H9 (cell line): Measurements from ENCODE around the gene CCND2. TPM values are rescaled to one million over a fixed set of nuclear protein-coding genes. Genes with fewer than 3 reads are reported as not detected.

Experiments
- DNase-seq: peaks from one replicate; pipeline ENCODE4 v3.0.0-alpha.2; 2017
- H2AFZ ChIP-seq: one replicate; pipeline ENCODE4 v1.6.1; 2013; ENCODE audit warnings: mild to moderate bottlenecking, low read length, control low read depth, moderate library complexity
- H2AK5ac ChIP-seq: 2 replicates; pipeline ENCODE4 v1.6.1; 2013; ENCODE audit warnings: low read length, control low read depth, mixed read lengths; ENCODE audit not compliant: insufficient read length
- H2BK120ac ChIP-seq: one replicate; pipeline ENCODE4 v1.6.1; 2013; ENCODE audit warnings: low read depth, mild to moderate bottlenecking, low read length, control low read depth, inconsistent platforms; ENCODE audit not compliant: poor library complexity, severe bottlenecking
- H2BK12ac ChIP-seq: 2 replicates; pipeline ENCODE4 v1.6.1; 2013; ENCODE audit warnings: low read length, control low read depth, mixed read lengths, low read depth; ENCODE audit not compliant: insufficient read length
- H2BK15ac ChIP-seq: 2 replicates; pipeline ENCODE4 v1.6.1; 2013; ENCODE audit warnings: low read depth, low read length, control low read depth
- H2BK20ac ChIP-seq: one replicate; pipeline ENCODE4 v1.6.1; 2013; ENCODE audit warnings: low read depth, mild to moderate bottlenecking, low read length, control low read depth, inconsistent platforms; ENCODE audit not compliant: poor library complexity, severe bottlenecking
- H2BK5ac ChIP-seq: 2 replicates; pipeline ENCODE4 v1.6.1; 2013; ENCODE audit warnings: low read length, control low read depth, mixed read lengths; ENCODE audit not compliant: insufficient read length
- H3K14ac ChIP-seq: 2 replicates; pipeline ENCODE4 v1.6.1; 2013; ENCODE audit warnings: low read length, control low read depth; ENCODE audit not compliant: insufficient read depth
- H3K18ac ChIP-seq: 2 replicates; pipeline ENCODE4 v1.6.1; 2013; ENCODE audit warnings: low read depth, mild to moderate bottlenecking, mixed read lengths, low read length, control low read depth; ENCODE audit not compliant: insufficient read length
- H3K23ac ChIP-seq: 2 replicates; pipeline ENCODE4 v1.6.1; 2013; ENCODE audit warnings: low read length, control low read depth, mixed read lengths, low read depth; ENCODE audit not compliant: insufficient read length
- H3K23me2 ChIP-seq: 2 replicates; pipeline ENCODE4 v1.6.1; 2013; ENCODE audit warnings: low read depth, mild to moderate bottlenecking, mixed read lengths, low read length, control low read depth; ENCODE audit not compliant: insufficient read length, poor library complexity, severe bottlenecking
- H3K27ac ChIP-seq: 2 replicates; pipeline ENCODE4 v1.5.1; 2013; ENCODE audit warnings: low read length, control low read depth, mixed read lengths, low read depth; ENCODE audit not compliant: insufficient read length
- H3K27me3 ChIP-seq: 2 replicates; pipeline ENCODE4 v1.6.1; 2013; ENCODE audit warnings: low read length, control low read depth, inconsistent platforms; ENCODE audit not compliant: insufficient read depth
- H3K4ac ChIP-seq: 2 replicates; pipeline ENCODE4 v1.6.1; 2013; ENCODE audit warnings: low read depth, mild to moderate bottlenecking, control low read depth, inconsistent platforms, low read length, moderate library complexity
- H3K4me1 ChIP-seq: 2 replicates; pipeline ENCODE4 v1.6.1; 2013; ENCODE audit warnings: low read length, control low read depth, inconsistent platforms; ENCODE audit not compliant: insufficient read depth
- H3K4me2 ChIP-seq: 2 replicates; pipeline ENCODE4 v1.6.1; 2013; ENCODE audit warnings: low read length, control low read depth, mixed read lengths; ENCODE audit not compliant: insufficient read length, insufficient read depth
- H3K56ac ChIP-seq: 2 replicates; pipeline ENCODE4 v1.6.1; 2013; ENCODE audit warnings: low read depth, mild to moderate bottlenecking, mixed read lengths, low read length, control low read depth; ENCODE audit not compliant: insufficient read length
- H3K79me1 ChIP-seq: 2 replicates; pipeline ENCODE4 v1.6.1; 2013; ENCODE audit warnings: low read depth, mild to moderate bottlenecking, moderate library complexity, low read length, control low read depth, inconsistent platforms; ENCODE audit not compliant: insufficient read depth, poor library complexity, severe bottlenecking
- H3K79me2 ChIP-seq: 2 replicates; pipeline ENCODE4 v1.6.1; 2013; ENCODE audit warnings: low read length, control low read depth, inconsistent platforms; ENCODE audit not compliant: insufficient read depth
- H3K9ac ChIP-seq: 2 replicates; pipeline ENCODE4 v1.6.1; 2013; ENCODE audit warnings: low read length, control low read depth, mixed read lengths; ENCODE audit not compliant: insufficient read length; ENCODE audit errors: extremely low read depth
- H3K9me3 ChIP-seq: one replicate; pipeline ENCODE4 v1.6.1; 2013; ENCODE audit warnings: low read depth, low read length, inconsistent platforms; ENCODE audit not compliant: control insufficient read depth
- H3T11ph ChIP-seq: one replicate; pipeline ENCODE4 v1.6.1; 2013; ENCODE audit warnings: mild to moderate bottlenecking, low read length, control low read depth, inconsistent platforms
- H4K20me1 ChIP-seq: one replicate; pipeline ENCODE4 v1.6.1; 2013; ENCODE audit not compliant: control insufficient read depth, insufficient read length, insufficient read depth
- H4K5ac ChIP-seq: 2 replicates; pipeline ENCODE4 v1.6.1; 2013; ENCODE audit warnings: low read depth, mild to moderate bottlenecking, mixed read lengths, low read length, control low read depth; ENCODE audit not compliant: insufficient read length
- H4K8ac ChIP-seq: replicated peaks from 2 replicates; pipeline ENCODE4 v1.6.1; 2013; ENCODE audit warnings: low read length, control low read depth, mixed read lengths, low read depth; ENCODE audit not compliant: insufficient read length
- H4K91ac ChIP-seq: 2 replicates; pipeline ENCODE4 v1.6.1; 2013; ENCODE audit warnings: low read depth, mild to moderate bottlenecking, moderate library complexity, mixed read lengths, low read length, control low read depth; ENCODE audit not compliant: insufficient read length
- H3K27ac Mint-ChIP-seq, 3 experiments: 2 replicates in 2 of 3; 3 replicates in 1 of 3; pipeline ENCODE4 v1.8.0; 2020 to 2021; ENCODE audit warnings: mixed read lengths in 3 of 3, mild to moderate bottlenecking in 1 of 3, moderate library complexity in 1 of 3
- H3K27me3 Mint-ChIP-seq: 2 replicates; pipeline ENCODE4 v1.8.0; 2021; ENCODE audit warnings: low read depth, mild to moderate bottlenecking, moderate library complexity, mixed read lengths
- H3K36me3 Mint-ChIP-seq, 3 experiments: 2 replicates in 2 of 3; 3 replicates in 1 of 3; pipeline ENCODE4 v1.8.0; 2020 to 2021; ENCODE audit warnings: low read depth in 3 of 3, mixed read lengths in 3 of 3; ENCODE audit not compliant: insufficient read depth in 1 of 3
- H3K4me1 Mint-ChIP-seq, 2 experiments: 2 replicates each; pipeline ENCODE4 v1.8.0; 2020; ENCODE audit warnings: mixed read lengths in 2 of 2
- H3K4me3 Mint-ChIP-seq, 2 experiments: 2 replicates in 1 of 2; 3 replicates in 1 of 2; pipeline ENCODE4 v1.8.0; 2020 to 2021; ENCODE audit warnings: mild to moderate bottlenecking in 2 of 2, mixed read lengths in 2 of 2, moderate library complexity in 1 of 2
- H3K9me3 Mint-ChIP-seq, 2 experiments: 2 replicates in 1 of 2; 3 replicates in 1 of 2; pipeline ENCODE4 v1.8.0; 2020; ENCODE audit warnings: mild to moderate bottlenecking in 2 of 2, mixed read lengths in 2 of 2, moderate library complexity in 1 of 2
- WGBS: extraction: QIAGEN DNeasy Blood & Tissue Kit; methylation state at CpG from one replicate; pipeline ENCODE4 v1.1.7; 2013; ENCODE audit warnings: missing lambda C conversion rate, low lambda C conversion rate, mixed read lengths; ENCODE audit not compliant: insufficient read length; ENCODE audit errors: extremely low coverage; 5-methylcytosine and 5-hydroxymethylcytosine counted together
- total RNA-seq: library from RNA; stranded (reverse); gene quantifications from 2 replicates; pipeline ENCODE4 v1.2.1, GENCODE V29; 2021
- TF ChIP-seq, protein P1 (sequence below): fragments of 200-600 bp; sonication (generic); conservative IDR thresholded peaks from 3 replicates; pipeline ENCODE4 v1.8.0; 2021; ENCODE audit warnings: antibody characterized with exemption, mild to moderate bottlenecking

CCND2 gene
- total RNA-seq, 1 experiment from 2014 or later: 104 TPM

DNA sequence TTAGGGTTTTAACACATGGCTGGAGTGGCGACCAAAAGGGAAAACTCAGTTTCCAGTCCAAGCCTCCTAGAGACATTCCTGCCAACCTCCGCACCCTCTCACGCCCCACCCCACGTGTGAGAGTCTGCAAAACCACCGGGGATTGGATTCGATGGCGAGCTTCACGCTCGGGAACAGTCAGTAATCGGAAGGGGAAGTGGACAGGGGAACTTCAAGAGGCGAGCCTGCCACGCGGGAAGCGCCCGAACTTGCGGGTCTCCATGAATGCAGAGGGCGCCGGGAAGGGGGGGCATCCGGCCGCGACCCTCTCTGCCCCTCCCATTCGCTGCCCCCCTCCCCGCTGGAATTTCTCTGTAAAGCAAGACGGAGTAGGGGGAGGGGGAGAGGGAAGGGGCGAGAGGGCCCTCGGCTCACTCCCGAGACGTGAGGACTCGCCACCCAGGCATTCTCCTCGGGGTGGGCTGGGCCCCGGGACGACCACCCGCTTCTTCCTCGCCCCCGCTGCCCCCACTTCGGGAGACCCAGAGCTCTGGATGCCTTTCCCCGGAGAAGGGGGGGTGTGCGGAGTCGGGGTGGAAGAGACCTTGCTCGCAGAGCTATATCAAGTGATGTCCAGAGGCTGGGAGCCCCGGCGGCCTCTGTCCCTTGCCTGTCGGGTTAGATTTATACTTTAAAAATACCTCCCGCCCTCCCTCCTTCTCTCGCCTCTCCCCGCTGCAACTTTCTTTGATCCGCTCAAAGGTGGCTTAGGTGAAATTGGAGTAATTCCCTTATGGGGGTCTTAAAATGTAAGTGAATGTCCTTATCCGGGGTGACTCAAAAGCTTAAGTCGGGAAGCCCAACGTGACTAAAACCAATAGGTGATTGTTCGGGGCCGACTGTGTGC, 2.5 kb upstream of the CCND2 start:
- TF ChIP-seq, protein P1, sequence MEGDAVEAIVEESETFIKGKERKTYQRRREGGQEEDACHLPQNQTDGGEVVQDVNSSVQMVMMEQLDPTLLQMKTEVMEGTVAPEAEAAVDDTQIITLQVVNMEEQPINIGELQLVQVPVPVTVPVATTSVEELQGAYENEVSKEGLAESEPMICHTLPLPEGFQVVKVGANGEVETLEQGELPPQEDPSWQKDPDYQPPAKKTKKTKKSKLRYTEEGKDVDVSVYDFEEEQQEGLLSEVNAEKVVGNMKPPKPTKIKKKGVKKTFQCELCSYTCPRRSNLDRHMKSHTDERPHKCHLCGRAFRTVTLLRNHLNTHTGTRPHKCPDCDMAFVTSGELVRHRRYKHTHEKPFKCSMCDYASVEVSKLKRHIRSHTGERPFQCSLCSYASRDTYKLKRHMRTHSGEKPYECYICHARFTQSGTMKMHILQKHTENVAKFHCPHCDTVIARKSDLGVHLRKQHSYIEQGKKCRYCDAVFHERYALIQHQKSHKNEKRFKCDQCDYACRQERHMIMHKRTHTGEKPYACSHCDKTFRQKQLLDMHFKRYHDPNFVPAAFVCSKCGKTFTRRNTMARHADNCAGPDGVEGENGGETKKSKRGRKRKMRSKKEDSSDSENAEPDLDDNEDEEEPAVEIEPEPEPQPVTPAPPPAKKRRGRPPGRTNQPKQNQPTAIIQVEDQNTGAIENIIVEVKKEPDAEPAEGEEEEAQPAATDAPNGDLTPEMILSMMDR: no peak
- Mint-ChIP-seq H3K4me1 (peaks cover 22 to 24% of the 10 kb centered on the region in 2 experiments), H3K36me3 (peaks cover 2 to 9% (median 5%) of the 10 kb centered on the region in 3 experiments; a peak in 6 of 7 replicates), H3K9me3 (peaks cover 2 to 3% of the 10 kb centered on the region in 2 experiments; a peak in 3 of 5 replicates), H3K27ac (peak overlapping the region in 1 of 3 experiments; percentile 91; a peak in 2 of 7 replicates), H3K4me3 (peak overlapping the region; percentile 71 to 93), H3K27me3 (peaks cover 77% of the 10 kb centered on the region)
- Histone ChIP-seq H3K4me1 (peaks cover 2% of the 10 kb centered on the region; the same call in 1 of the 2 replicates), H2BK5ac (no peak overlapping the region), H4K20me1 (peaks cover 2% of the 10 kb centered on the region), H3K79me2 (peaks cover 10% of the 10 kb centered on the region; the same call in 1 of the 2 replicates), H2AFZ (no peak overlapping the region), H4K91ac (no peak overlapping the region), H3K56ac (no peak overlapping the region), H3T11ph (no peak overlapping the region), H3K4me2 (peak overlapping the region; percentile 90), H4K5ac (no peak overlapping the region), H3K4ac (no peak overlapping the region), H3K14ac (peak overlapping the region; percentile 64; the same call in 1 of the 2 replicates), H3K18ac (peak overlapping the region; percentile 11), H3K27ac (no peak overlapping the region), H2BK15ac (no peak overlapping the region), H3K23me2 (peaks cover 57% of the 10 kb centered on the region), H3K27me3 (no peaks in the 10 kb centered on the region; the same call in 1 of the 2 replicates), H3K9ac (peak overlapping the region; percentile 47), H3K23ac (no peak overlapping the region), H3K9me3 (no peaks in the 10 kb centered on the region), H2BK12ac (no peak overlapping the region), H2BK120ac (no peak overlapping the region), H4K8ac (no peak overlapping the region), H2BK20ac (no peak overlapping the region), H3K79me1 (no peaks in the 10 kb centered on the region), H2AK5ac (no peak overlapping the region)
- peak; percentile 82 for DNase-seq
- no CpG with 5 or more reads among the region's 52 CpGs for WGBS
